HG02840 (cell line): ENCODE measurements around the gene STXBP4.

ENCODE experiments used
- ATAC-seq: cut with Tn5 transposase; IDR thresholded peaks from one replicate; pipeline ENCODE4 v1.9.1; 2021; ENCODE audit warnings: mild to moderate bottlenecking, moderate library complexity, moderate number of reproducible peaks; ENCODE audit not compliant: unreplicated experiment, low FRiP score

The STXBP4 gene

GRCh38 chr17:55110521-55110920, 142.0 kb downstream of the STXBP4 start:
- ATAC-seq: no peak

GRCh38 chr17:55114283-55114682, 145.7 kb downstream of the STXBP4 start:
- ATAC-seq: no peak

GRCh38 chr17:55116440-55116914, 147.9 kb downstream of the STXBP4 start:
- ATAC-seq: no peak

- no peak for ATAC-seq
Measured at GRCh38 chr17:55117164-55117563, 148.6 kb downstream of the STXBP4 start.

GRCh38 chr17:55120651-55121050, 152.1 kb downstream of the STXBP4 start:
- ATAC-seq: no peak

- no peak for ATAC-seq
Measured at GRCh38 chr17:55121268-55121667, 152.7 kb downstream of the STXBP4 start.

- no peak for ATAC-seq
Measured at GRCh38 chr17:55122114-55122513, 153.5 kb downstream of the STXBP4 start.

GRCh38 chr17:55124730-55125360, 156.3 kb downstream of the STXBP4 start:
- ATAC-seq: no peak

- no peak for ATAC-seq
Measured at GRCh38 chr17:55133583-55133982, 165.0 kb downstream of the STXBP4 start.

- no peak for ATAC-seq
Measured at GRCh38 chr17:55134486-55135157, 166.1 kb downstream of the STXBP4 start.

- ATAC-seq: no peak
Measured at GRCh38 chr17:55140809-55141208, 172.2 kb downstream of the STXBP4 start.

- no peak for ATAC-seq
Measured at GRCh38 chr17:55144518-55144917, 176.0 kb downstream of the STXBP4 start.

GRCh38 chr17:55149485-55149884, 180.9 kb downstream of the STXBP4 start:
- ATAC-seq: no peak

- no peak for ATAC-seq
Measured at GRCh38 chr17:55152236-55152635, 183.7 kb downstream of the STXBP4 start.

- no peak for ATAC-seq
Measured at GRCh38 chr17:55154101-55154500, 185.5 kb downstream of the STXBP4 start.

- no peak for ATAC-seq
Measured at GRCh38 chr17:55155856-55156560, 187.4 kb downstream of the STXBP4 start.

GRCh38 chr17:55157165-55157564, 188.6 kb downstream of the STXBP4 start:
- no peak for ATAC-seq

- no peak for ATAC-seq
Measured at GRCh38 chr17:55158439-55158838, 189.9 kb downstream of the STXBP4 start.

GRCh38 chr17:55159251-55159650, 190.7 kb downstream of the STXBP4 start:
- ATAC-seq: no peak

GRCh38 chr17:55160501-55160900, 191.9 kb downstream of the STXBP4 start:
- ATAC-seq: no peak

- no peak for ATAC-seq
Measured at GRCh38 chr17:55161935-55162555, 193.5 kb downstream of the STXBP4 start.
